ENCODE data around the gene KRTAP29-1.
"Not testable (repeated sequence)": the region's sequence is repeated elsewhere in the genome, so short reads cannot be mapped to it uniquely, and the experiment has no call there.

The KRTAP29-1 gene

GRCh38 chr17:41347869-41348760 lies 45.5 kb upstream of the KRTAP29-1 start:
- Histone ChIP-seq H3K9ac (ENCODE audit: low read depth, low read length) (no peak overlapping the region), H3K4me1 (ENCODE audit: insufficient read depth, low read length) (no peaks in the 10 kb centered on the region), H3K4me2 (ENCODE audit: insufficient read depth, low read length) (no peak overlapping the region), H4K20me1 (ENCODE audit: insufficient read depth, low read length) (no peaks in the 10 kb centered on the region), H3K27ac (ENCODE audit: low read length) (no peak overlapping the region), H3K9me3 (ENCODE audit: insufficient read depth, low read length, severe bottlenecking) (no peaks in the 10 kb centered on the region), H3K4me3 (ENCODE audit: low read depth in 1 of 2, low read length in 2 of 2) (no peak overlapping the region), H3K27me3 (ENCODE audit: insufficient read depth, low read length, poor library complexity) (no peaks in the 10 kb centered on the region), H3K79me2 (ENCODE audit: insufficient read depth, low read length) (no peaks in the 10 kb centered on the region), H3K36me3 (ENCODE audit: insufficient read depth, low read length) (no peaks in the 10 kb centered on the region), H2AFZ (ENCODE audit: low read depth, low read length) (no peak overlapping the region)
- ATAC-seq (ENCODE audit: insufficient read depth, low read depth) (no peak), DNase-seq (no peak)
- TF ChIP-seq EZH2 (IDR thresholded peaks at IDR 0.05; ENCODE audit: borderline replicate concordance, low read depth, low read length, severe bottlenecking): no peak
- TF ChIP-seq, protein P1, sequence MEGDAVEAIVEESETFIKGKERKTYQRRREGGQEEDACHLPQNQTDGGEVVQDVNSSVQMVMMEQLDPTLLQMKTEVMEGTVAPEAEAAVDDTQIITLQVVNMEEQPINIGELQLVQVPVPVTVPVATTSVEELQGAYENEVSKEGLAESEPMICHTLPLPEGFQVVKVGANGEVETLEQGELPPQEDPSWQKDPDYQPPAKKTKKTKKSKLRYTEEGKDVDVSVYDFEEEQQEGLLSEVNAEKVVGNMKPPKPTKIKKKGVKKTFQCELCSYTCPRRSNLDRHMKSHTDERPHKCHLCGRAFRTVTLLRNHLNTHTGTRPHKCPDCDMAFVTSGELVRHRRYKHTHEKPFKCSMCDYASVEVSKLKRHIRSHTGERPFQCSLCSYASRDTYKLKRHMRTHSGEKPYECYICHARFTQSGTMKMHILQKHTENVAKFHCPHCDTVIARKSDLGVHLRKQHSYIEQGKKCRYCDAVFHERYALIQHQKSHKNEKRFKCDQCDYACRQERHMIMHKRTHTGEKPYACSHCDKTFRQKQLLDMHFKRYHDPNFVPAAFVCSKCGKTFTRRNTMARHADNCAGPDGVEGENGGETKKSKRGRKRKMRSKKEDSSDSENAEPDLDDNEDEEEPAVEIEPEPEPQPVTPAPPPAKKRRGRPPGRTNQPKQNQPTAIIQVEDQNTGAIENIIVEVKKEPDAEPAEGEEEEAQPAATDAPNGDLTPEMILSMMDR (IDR thresholded peaks at IDR 0.05; ENCODE audit: borderline replicate concordance, extremely low read depth, low read length, poor library complexity, severe bottlenecking): no peak

GRCh38 chr17:41346421-41346820 lies 43.8 kb upstream of the KRTAP29-1 start:
- H3K36me3 ChIP-seq (ENCODE audit: insufficient read depth, low read length); H3K79me2 ChIP-seq (ENCODE audit: insufficient read depth, low read length); H3K4me2 ChIP-seq (ENCODE audit: insufficient read depth, low read length); ATAC-seq (ENCODE audit: insufficient read depth, low read depth); H3K4me1 ChIP-seq (ENCODE audit: insufficient read depth, low read length); H3K27me3 ChIP-seq (ENCODE audit: insufficient read depth, low read length, poor library complexity); H3K9ac ChIP-seq (ENCODE audit: low read depth, low read length); H3K4me3 ChIP-seq (ENCODE audit: low read depth in 1 of 2, low read length in 2 of 2); DNase-seq; H4K20me1 ChIP-seq (ENCODE audit: insufficient read depth, low read length); H3K27ac ChIP-seq (ENCODE audit: low read length); H2AFZ ChIP-seq (ENCODE audit: low read depth, low read length); H3K9me3 ChIP-seq (ENCODE audit: insufficient read depth, low read length, severe bottlenecking): not testable (repeated sequence)

- H3K36me3 ChIP-seq (ENCODE audit: insufficient read depth, low read length): no peaks in the 10 kb centered on the region
- no peaks in the 10 kb centered on the region for H3K9me3 ChIP-seq (ENCODE audit: insufficient read depth, low read length, severe bottlenecking)
- H3K4me3 ChIP-seq (ENCODE audit: low read depth in 1 of 2, low read length in 2 of 2): no peak overlapping the region
- no peaks in the 10 kb centered on the region for H3K79me2 ChIP-seq (ENCODE audit: insufficient read depth, low read length)
- DNase-seq (no peak), ATAC-seq (ENCODE audit: insufficient read depth, low read depth) (no peak)
- H4K20me1 ChIP-seq (ENCODE audit: insufficient read depth, low read length): no peaks in the 10 kb centered on the region
- no peak overlapping the region for H3K4me2 ChIP-seq (ENCODE audit: insufficient read depth, low read length)
- H3K27ac ChIP-seq (ENCODE audit: low read length): no peak overlapping the region
- no peaks in the 10 kb centered on the region for H3K27me3 ChIP-seq (ENCODE audit: insufficient read depth, low read length, poor library complexity)
- no peaks in the 10 kb centered on the region for H3K4me1 ChIP-seq (ENCODE audit: insufficient read depth, low read length)
- TF ChIP-seq EZH2 (IDR thresholded peaks at IDR 0.05; ENCODE audit: borderline replicate concordance, low read depth, low read length, severe bottlenecking): no peak
- TF ChIP-seq, protein P1 (IDR thresholded peaks at IDR 0.05; ENCODE audit: borderline replicate concordance, extremely low read depth, low read length, poor library complexity, severe bottlenecking): no peak
- no peak overlapping the region for H2AFZ ChIP-seq (ENCODE audit: low read depth, low read length)
- no peak overlapping the region for H3K9ac ChIP-seq (ENCODE audit: low read depth, low read length)
These were observed 43.3 kb upstream of the KRTAP29-1 start for GRCh38 chr17:41345992-41346391.

DNA sequence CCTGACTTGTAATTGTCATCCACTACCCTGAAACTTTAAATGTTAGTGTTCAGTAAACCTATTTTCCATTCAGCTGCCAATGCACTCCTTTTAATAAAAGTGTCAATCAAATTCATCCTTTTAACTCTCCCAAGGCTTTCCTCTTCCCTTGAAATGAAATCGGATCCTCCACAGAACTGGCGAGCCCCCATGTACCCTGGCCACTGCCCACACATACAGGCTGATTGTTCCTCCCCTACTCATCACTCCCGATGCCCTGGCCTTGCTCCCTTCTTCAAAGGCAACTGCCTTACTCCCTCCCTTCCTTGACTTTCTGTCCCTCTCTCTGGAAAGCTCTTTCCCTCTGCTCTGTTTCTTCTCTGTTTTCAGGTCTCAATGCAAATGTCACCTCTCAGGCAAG lies 40.4 kb upstream of the KRTAP29-1 start:
- H3K9me3 ChIP-seq (ENCODE audit: insufficient read depth, low read length, severe bottlenecking): no peaks in the 10 kb centered on the region
- TF ChIP-seq, protein P1 (IDR thresholded peaks at IDR 0.05; ENCODE audit: borderline replicate concordance, extremely low read depth, low read length, poor library complexity, severe bottlenecking): no peak
- no peak for TF ChIP-seq EZH2 (IDR thresholded peaks at IDR 0.05; ENCODE audit: borderline replicate concordance, low read depth, low read length, severe bottlenecking)

More for the DNA sequence above, 40.4 kb upstream of the KRTAP29-1 start:
- Histone ChIP-seq H3K36me3 (ENCODE audit: insufficient read depth, low read length) (no peaks in the 10 kb centered on the region), H2AFZ (ENCODE audit: low read depth, low read length) (no peak overlapping the region), H3K4me2 (ENCODE audit: insufficient read depth, low read length) (no peak overlapping the region), H3K27me3 (ENCODE audit: insufficient read depth, low read length, poor library complexity) (no peaks in the 10 kb centered on the region), H3K27ac (ENCODE audit: low read length) (no peak overlapping the region), H3K4me3 (ENCODE audit: low read depth in 1 of 2, low read length in 2 of 2) (no peak overlapping the region), H3K9ac (ENCODE audit: low read depth, low read length) (no peak overlapping the region), H4K20me1 (ENCODE audit: insufficient read depth, low read length) (no peaks in the 10 kb centered on the region), H3K4me1 (ENCODE audit: insufficient read depth, low read length) (no peaks in the 10 kb centered on the region), H3K79me2 (ENCODE audit: insufficient read depth, low read length) (no peaks in the 10 kb centered on the region)
- no peak for DNase-seq
- no peak for ATAC-seq (ENCODE audit: insufficient read depth, low read depth)

Data from DND-41 (cell line).